ENCODE results near the gene TSPEAR.

- no peak for TF ChIP-seq POLR2A (IDR thresholded peaks at IDR 0.05)
- TF ChIP-seq, protein P1, sequence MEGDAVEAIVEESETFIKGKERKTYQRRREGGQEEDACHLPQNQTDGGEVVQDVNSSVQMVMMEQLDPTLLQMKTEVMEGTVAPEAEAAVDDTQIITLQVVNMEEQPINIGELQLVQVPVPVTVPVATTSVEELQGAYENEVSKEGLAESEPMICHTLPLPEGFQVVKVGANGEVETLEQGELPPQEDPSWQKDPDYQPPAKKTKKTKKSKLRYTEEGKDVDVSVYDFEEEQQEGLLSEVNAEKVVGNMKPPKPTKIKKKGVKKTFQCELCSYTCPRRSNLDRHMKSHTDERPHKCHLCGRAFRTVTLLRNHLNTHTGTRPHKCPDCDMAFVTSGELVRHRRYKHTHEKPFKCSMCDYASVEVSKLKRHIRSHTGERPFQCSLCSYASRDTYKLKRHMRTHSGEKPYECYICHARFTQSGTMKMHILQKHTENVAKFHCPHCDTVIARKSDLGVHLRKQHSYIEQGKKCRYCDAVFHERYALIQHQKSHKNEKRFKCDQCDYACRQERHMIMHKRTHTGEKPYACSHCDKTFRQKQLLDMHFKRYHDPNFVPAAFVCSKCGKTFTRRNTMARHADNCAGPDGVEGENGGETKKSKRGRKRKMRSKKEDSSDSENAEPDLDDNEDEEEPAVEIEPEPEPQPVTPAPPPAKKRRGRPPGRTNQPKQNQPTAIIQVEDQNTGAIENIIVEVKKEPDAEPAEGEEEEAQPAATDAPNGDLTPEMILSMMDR (IDR thresholded peaks at IDR 0.05) = no peak
These were observed 4.4 kb downstream of the TSPEAR start for GRCh38 chr21:44706706-44707581.

Measured in right lobe of liver (tissue), 4 donors.